ENCODE data around the gene ASCL2. TPM values are rescaled to one million over a fixed set of nuclear protein-coding genes. Genes with fewer than 3 reads are reported as not detected.

ASCL2 gene
- total RNA-seq, 1 donor from 2014 or later = 0.17 TPM

- ATAC-seq = no peak
- DNase-seq = no peak
- intact Hi-C loops (cut with micrococcal nuclease) = no loop called here
Observed at GRCh38 chr11:2309251-2310072, 39.1 kb upstream of the ASCL2 start.

- intact Hi-C loops (cut with micrococcal nuclease) = no loop called here
- no peak for ATAC-seq
- DNase-seq = no peak
Observed at GRCh38 chr11:2308713-2309112, 38.3 kb upstream of the ASCL2 start.

- no peak for ATAC-seq
- DNase-seq = no peak
- intact Hi-C loops (cut with micrococcal nuclease) = no loop called here
Observed at GRCh38 chr11:2307501-2308331, 37.3 kb upstream of the ASCL2 start.

GRCh38 chr11:2306877-2307500 is 36.6 kb upstream of the ASCL2 start:
- DNase-seq (peak; percentile 54), ATAC-seq (no peak)
- intact Hi-C loops (cut with micrococcal nuclease) = no loop called here

GRCh38 chr11:2306452-2306823 is 36.0 kb upstream of the ASCL2 start:
- ATAC-seq (no peak), DNase-seq (peak; percentile 87)
- intact Hi-C loops (cut with micrococcal nuclease) = no loop called here

- ATAC-seq (no peak), DNase-seq (peak; percentile 32)
- intact Hi-C loops (cut with micrococcal nuclease) = loop anchor here (2.0 kb wide), 1 partner anchor 115 kb away; no protein-coding TSS in a partner anchor
Observed at GRCh38 chr11:2305788-2306451, 35.5 kb upstream of the ASCL2 start.

GRCh38 chr11:2305140-2305778 is 34.9 kb upstream of the ASCL2 start:
- peak; percentile 94 for DNase-seq
- intact Hi-C loops (cut with micrococcal nuclease) = loop anchor here (2.0 kb wide), 1 partner anchor 116 kb away; no protein-coding TSS in a partner anchor
- ATAC-seq = peak; percentile 27

- DNase-seq = no peak
- ATAC-seq = no peak
- intact Hi-C loops (cut with micrococcal nuclease) = loop anchor here (2.0 kb wide), 1 partner anchor 116 kb away; no protein-coding TSS in a partner anchor
Observed at GRCh38 chr11:2304506-2305139, 34.2 kb upstream of the ASCL2 start.

- DNase-seq = peak; percentile 81
- intact Hi-C loops (cut with micrococcal nuclease) = loop anchor here (2.0 kb wide), 1 partner anchor 117 kb away; no protein-coding TSS in a partner anchor
- ATAC-seq = peak; percentile 66
Observed at GRCh38 chr11:2303627-2304505, 33.5 kb upstream of the ASCL2 start.

GRCh38 chr11:2302896-2303626 is 32.7 kb upstream of the ASCL2 start:
- ATAC-seq = peak; percentile 71
- peak; percentile 94 for DNase-seq
- intact Hi-C loops (cut with micrococcal nuclease) = no loop called here

- DNase-seq = no peak
- ATAC-seq = peak; percentile 0
- intact Hi-C loops (cut with micrococcal nuclease) = no loop called here
Observed at GRCh38 chr11:2302306-2302895, 32.0 kb upstream of the ASCL2 start.

- ATAC-seq (peak; percentile 54), DNase-seq (peak; percentile 73)
- intact Hi-C loops (cut with micrococcal nuclease) = no loop called here
Observed at GRCh38 chr11:2301631-2302305, 31.4 kb upstream of the ASCL2 start, which contains the start of the genes C11orf21 and TSPAN32. Gene C11orf21, minus strand, starts transcription at chr11:2301918. Its CDS starts 110 bp downstream, at chr11:2301808. Gene TSPAN32, plus strand, starts transcription at chr11:2302013. Its CDS starts 137 bp downstream, at chr11:2302150.

- intact Hi-C loops (cut with micrococcal nuclease) = no loop called here
- DNase-seq (peak; percentile 61), ATAC-seq (no peak)
Observed at GRCh38 chr11:2300936-2301630, 30.7 kb upstream of the ASCL2 start.

- intact Hi-C loops (cut with micrococcal nuclease) = no loop called here
- no peak for ATAC-seq
- peak; percentile 26 for DNase-seq
Observed at GRCh38 chr11:2300290-2300935, 30.0 kb upstream of the ASCL2 start.

Measured in left ventricle myocardium superior (tissue), 1 donor.